GM18951 (cell line): ENCODE results near the gene TBCD.

Experiments
- POLR2A ChIP-seq: IDR thresholded peaks from 4 replicates; pipeline ENCODE4 v1.6.1; 2011; ENCODE audit warnings: mild to moderate bottlenecking; ENCODE audit not compliant: insufficient read length, insufficient read depth; ENCODE audit errors: extremely low read depth
- in situ Hi-C: fragments of 300-500 bp; cut with MboI; formaldehyde crosslinking; loops from one replicate; pipeline ENCODE4 v1.12.0; 2022; ENCODE audit warnings: low sequenced_read_pairs, mixed read lengths, inconsistent platforms; ENCODE audit not compliant: unreplicated experiment

Gene TBCD

DNA sequence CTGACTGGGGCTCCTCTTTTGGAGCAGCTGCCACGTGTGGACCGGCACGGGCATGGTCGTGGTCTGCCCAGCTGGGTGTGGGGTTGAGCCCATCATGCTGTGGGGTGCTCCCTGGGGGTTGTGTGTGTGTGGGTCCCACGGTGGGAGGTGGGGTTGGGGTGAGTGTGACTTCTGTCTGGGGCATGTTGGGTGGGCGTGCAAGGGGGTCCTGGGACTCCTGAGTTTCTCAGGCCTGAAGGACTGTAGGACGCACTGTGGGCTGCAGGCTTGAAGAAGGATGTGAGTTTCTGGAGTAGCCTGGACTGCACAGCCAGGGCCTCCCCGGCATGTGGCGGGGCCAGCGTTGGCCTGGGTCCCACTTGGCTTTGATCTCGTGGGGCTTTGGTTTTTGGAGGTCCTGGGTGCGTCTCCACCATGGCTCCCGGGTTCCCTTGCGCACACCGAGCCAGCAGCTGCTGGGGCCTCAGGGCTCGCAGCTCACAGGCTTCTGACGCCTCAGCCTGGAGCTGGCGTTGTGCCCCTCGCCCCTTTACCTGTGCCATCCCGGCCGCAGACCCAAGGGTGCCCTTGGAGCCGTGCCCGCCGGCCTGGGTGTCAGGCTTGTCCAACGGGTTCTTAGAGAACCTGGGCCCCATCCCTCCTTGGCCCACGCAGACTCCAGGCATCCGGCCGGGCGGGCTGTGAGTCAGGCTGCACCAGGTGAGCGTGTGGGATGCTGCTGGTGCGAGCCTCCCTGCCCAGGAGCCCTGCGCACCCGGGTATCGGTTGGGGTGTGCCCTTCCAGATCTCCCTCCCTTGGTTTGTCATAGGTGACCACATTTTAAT lies 122.4 kb downstream of the TBCD start:
- in situ Hi-C loops, result no loop called here
- no peak for TF ChIP-seq POLR2A

DNA sequence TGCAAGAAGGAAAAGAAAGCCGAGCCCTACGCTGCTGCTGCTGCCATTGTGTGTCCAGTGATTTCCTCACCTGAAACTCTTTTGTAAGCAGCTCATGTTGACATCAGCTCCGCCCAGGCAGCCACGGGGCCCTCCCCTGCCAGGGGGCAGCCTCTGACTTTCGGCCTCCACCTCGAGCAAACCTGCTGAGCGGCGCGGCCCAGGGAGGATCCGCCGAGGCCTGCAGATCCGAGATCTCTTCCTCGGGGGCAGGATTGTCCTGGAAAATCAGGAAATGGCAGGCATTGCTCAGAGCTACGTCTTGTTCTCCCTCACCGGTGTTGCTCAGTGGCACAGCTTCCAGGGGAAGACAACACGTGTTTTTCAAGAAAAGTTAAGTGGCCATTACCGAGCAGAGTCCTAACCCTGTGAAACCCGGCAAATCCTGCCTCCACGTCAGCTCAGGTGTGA lies 123.6 kb downstream of the TBCD start:
- no peak for TF ChIP-seq POLR2A

DNA sequence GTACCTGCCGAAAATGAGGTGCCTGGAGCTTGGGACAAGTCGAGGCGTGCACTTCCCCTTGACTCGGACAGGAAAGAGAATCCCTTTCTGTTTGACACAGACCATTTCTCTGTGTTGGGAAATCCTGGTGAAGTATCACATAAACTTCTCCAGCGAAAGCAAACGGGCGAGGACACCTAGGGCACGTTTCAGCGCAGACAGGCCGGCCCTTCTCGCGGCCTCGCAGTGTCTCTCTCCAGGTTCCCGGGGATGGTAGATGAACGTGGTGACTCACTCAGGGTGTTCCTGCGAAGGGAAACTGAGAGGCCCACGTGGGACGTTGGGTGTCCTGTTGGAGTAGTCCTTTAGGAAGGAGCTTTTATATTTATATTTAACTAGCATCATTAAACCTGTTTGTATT lies 124.3 kb downstream of the TBCD start:
- in situ Hi-C loops, result no loop called here
- no peak for TF ChIP-seq POLR2A

More for the DNA sequence above, 123.6 kb downstream of the TBCD start:
- in situ Hi-C loops, result no loop called here

DNA sequence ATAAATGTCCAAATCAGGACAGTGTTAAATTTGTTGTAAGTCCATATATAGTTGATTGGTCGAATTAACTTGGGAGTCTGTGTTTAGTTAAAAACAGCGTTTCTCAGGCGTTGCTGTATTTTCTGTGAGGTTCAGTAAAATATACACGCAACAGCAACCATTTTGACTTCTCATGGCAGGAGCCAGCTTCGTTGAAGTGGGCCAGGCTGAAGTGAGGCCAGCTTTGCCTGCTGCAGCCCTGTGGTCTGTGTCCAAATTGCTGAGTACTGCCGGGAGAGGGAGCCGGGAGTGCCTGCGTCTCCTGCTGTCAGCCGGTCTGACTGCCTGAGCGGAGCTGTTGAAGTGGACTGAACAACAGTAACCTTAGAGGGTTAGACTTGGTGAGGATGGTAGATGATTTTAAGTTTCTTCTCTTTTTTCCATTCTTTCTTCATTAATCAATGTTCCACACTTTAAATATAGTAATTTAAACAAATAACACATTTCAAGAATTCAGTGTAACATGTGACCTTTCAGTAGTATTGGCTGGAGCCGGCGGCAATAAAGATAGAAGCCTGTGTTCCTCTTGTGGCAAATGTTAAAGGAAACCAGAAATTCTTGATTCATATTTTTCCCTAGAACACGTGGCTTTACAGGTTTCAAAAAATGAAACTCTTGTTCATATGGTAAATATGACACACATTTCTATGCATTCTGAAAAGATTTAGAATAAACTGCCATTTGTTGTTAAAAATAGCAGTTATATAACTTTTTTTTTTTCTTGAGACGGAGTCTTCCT lies 124.9 kb downstream of the TBCD start:
- in situ Hi-C loops, result no loop called here
- no peak for TF ChIP-seq POLR2A

DNA sequence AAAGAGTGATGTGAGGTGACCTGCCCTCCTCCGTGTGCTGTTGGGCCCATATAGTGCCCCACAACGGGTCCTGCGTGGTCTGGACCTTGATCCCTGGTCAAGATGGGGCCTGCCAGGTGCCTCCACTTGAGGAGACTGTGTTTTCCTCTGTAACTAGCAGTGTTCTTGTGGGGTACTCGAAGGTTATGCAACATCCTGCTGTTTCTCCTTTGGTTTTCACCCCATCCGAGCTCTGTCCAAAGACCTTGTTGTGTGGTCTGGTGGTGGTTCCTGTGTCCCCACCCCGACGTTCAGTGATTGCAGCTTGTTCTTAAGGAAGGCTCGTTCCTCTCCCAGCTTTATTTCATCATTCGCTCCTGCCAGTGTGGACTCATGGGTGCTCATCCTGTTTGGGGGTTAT lies 126.7 kb downstream of the TBCD start:
- in situ Hi-C loops, result no loop called here
- TF ChIP-seq POLR2A, result no peak

DNA sequence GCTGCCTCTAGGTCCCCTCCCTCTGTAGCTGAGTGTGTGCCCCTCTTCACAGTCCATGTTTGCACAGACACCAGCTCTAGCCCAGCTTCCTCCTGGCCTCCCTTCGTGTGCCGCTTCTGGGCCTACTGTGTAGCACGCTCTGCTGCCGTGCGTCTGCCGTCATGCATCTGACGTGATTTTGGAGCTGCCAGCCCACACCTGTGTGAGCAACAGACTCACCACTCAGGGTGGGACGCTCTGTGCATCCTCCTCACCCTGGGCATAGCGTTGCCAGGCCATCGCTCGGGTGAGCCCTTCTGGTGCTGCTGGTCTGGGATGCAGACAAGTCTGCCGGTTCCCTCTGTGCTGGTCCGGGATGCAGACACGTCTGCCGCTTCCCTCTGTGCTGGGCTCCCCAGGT lies 127.4 kb downstream of the TBCD start:
- TF ChIP-seq POLR2A, result no peak
- in situ Hi-C loops, result no loop called here

DNA sequence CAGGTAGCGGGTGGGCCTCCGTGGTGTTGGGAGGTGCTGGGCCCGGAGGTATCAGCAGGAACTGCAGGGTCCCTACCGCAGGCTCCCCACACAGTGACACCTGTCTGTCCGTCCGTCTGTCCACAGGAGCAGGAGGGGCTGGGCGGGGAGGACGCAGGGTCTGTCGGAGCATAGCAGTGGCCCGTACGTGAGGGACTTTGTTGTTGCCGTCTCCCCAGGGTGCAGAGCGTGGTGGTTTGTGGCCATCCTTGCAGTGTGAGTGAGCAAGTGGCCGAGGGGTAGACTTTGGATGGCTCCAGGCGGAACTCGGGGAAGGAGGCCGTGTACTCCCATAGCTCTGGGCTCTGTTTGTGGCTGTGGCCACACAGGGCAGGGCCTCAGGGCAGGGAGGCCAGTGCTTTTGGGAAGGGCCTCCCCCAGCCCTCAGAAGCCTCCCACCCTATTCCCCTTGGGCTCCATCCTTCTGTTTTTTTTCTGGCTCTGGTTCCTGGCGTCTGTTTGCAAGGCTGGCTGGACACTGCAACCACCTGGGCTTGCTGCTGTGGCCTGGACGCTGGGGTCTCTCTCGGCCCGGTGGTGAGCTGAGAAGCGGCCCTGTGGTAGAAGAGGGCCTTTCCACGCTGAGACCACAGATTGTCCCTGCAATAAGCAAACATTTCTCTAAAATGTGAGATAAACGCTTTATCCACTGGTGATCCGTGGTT lies 128.9 kb downstream of the TBCD start:
- in situ Hi-C loops, result no loop called here
- no peak for TF ChIP-seq POLR2A

DNA sequence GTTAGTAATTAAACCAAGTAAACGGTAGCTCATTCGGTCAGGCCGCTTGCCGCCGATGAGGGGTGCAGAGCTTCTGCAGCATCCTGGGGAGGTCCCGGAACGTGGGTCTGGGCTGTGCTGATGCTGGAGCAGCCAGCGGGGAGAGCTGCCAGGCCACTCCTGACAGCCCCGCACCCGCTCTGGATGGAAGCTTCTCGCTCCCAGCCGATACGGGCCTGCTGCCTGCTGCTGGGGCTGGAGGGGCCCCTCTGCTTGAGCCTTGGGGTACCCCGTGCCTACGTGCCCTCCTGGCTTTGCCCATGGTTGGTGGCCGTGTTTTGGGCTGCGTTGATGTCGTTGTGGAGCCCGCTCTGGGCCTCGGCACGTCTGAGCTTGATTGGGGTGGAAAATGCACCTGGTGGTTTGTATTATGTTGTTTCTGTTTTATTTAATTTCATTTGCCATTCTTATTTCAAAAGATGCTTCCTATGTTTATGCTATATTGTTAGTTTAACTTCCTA lies 129.5 kb downstream of the TBCD start:
- in situ Hi-C loops, result no loop called here
- TF ChIP-seq POLR2A, result no peak

DNA sequence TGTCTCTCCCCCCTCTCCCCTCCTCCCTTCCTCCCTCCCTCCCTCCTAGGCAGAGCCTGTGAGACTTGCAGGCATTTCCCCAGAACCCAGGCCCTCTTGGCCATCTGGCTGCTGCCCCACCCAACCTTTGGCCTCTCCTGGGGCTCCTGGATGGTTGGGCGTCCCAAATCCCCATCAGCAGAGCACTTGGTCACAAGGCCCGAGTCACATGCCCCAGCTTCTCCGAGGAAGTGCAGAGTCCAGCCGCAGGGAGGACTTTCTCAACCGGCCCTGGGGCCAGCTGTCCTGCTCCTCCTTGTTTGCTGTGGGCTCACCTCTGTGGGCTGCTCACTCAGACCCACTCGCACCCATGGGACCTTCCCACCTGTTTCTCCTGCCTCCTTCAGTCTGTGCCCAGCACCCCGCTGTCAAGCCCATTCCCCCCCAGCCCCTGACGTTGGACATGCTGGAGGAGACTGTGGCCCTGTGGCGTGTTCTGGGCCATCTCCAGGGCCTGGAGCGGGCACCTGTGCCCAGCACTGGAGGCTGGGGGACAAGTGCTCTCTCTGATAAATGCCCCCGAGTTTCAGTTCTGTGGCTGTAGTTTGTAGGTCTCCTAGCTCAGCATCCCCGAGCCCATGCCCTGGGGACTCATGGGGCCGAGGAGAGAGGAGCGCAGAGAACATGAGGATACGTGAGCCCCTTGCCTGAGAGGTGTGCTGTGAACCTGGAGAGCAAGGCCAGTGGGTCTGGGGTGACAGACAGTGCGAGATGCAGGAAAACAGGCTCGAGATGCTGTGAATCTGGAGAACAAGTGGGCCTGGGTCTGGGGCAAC lies 130.2 kb downstream of the TBCD start:
- no peak for TF ChIP-seq POLR2A
- in situ Hi-C loops, result no loop called here

DNA sequence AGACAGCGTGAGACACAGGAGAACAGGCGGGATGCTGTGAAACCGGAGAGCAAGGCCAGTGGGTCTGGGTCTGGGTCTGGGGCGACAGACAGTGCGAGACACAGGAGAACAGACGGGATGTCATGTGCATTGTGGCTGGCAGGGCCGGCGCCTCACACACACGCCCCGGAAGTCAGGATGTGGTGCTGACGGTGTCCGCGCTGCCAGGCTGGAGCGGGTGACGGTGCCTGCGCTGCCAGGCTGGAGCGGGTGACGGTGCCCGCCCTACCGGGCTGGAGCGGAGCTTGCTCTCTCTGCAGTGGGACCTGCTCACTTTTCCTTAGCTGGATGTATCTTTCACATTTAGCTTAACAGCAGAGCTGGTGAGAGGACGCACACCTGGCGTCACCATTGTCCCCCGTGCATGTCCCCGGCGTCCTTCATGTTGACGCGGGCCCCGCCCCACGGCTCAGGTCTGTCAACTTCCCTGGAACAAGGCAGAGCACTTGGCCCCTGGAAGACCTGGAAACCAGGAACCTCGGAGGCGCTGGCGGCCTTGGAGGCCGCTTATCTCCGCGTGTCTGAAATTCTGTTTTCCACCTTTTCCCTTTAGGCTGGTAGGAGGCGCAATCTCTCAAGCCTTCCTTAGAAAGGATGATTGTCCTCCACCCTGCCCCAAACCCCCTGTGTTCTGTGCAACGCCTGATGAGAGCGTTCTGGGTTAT lies 131.0 kb downstream of the TBCD start:
- no peak for TF ChIP-seq POLR2A
- in situ Hi-C loops, result no loop called here

DNA sequence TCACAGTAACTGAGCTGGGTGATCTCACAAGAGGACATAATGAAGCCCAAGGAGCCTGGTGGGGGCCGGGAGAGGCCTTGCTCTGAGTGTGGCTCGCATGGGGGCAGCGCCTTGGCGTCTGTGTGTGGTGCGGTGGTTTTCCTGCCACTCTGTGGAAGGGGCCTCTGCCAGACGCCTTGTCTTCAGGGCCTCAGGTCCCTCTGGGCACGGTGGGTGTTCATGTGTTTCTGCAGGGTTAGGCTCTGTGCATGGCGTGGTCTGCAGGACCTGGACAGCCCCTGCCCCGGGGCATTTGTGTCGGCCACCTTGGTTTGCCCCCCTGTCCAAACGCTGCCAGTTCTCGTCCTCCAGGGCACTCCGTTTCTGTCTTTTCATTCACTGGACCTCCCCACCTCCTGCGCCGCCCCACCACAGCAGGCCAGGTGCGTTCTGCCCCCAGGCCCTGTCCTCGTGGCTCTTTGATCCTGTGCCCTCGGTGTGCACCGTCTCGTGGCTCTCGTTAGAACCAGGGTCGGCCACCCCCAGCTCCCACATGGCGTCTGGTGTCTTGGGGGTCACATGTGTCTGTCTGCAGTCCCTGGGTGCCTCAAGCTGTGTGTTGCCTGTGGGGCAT lies 131.7 kb downstream of the TBCD start:
- no peak for TF ChIP-seq POLR2A
- in situ Hi-C loops, result no loop called here
